KOPT-K1 (cell line): ENCODE measurements around the gene TCF12.
A peak's percentile ranks its signal among the peaks of the same experiment; 100 is the strongest.

Experiments used
- H3K27ac ChIP-seq: fragments of 200-600 bp; sonication (generic); 2 replicates; pipeline ENCODE4 v1.5.1; 2016; ENCODE audit warnings: antibody characterized with exemption, mild to moderate bottlenecking, low read depth, low read length; ENCODE audit not compliant: poor library complexity, severe bottlenecking
- H3K36me3 ChIP-seq: fragments of 200-600 bp; sonication (generic); 2 replicates; pipeline ENCODE4 v1.5.1; 2017; ENCODE audit warnings: antibody characterized with exemption, mild to moderate bottlenecking, low read length, moderate library complexity; ENCODE audit not compliant: insufficient read depth
- H3K9me3 ChIP-seq: fragments of 200-600 bp; sonication (generic); 2 replicates; pipeline ENCODE4 v1.5.1; 2017; ENCODE audit warnings: antibody characterized with exemption, low read length, mild to moderate bottlenecking; ENCODE audit not compliant: insufficient read depth, poor library complexity, severe bottlenecking

TCF12 gene

DNA sequence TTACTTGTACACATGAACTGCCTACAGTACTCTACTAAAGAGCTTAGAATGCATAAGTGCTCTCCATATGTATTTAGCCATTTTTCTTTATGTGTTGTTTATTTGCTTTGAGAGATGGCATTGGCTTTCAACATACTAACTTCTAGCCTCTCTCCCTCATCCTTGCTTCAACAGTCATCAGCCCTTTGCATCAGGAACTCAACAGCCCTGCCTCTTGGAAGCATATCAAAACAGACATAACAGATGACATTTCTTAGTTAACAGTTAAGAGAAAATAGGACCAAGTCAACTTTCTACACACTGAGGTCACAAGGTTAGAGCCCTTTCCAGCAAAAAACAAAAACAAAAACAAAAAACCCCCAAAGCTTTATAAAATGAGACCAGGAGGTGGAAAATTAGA lies 145.6 kb downstream of the TCF12 start:
- no peaks in the 10 kb centered on the region for H3K9me3 ChIP-seq
- peaks cover 29% of the 10 kb centered on the region; the same call in 1 of the 2 replicates for H3K36me3 ChIP-seq
- no peak overlapping the region for H3K27ac ChIP-seq

GRCh38 chr15:57069423-57069822 lies 151.0 kb downstream of the TCF12 start:
- Histone ChIP-seq H3K9me3 (no peaks in the 10 kb centered on the region), H3K36me3 (peaks cover 18% of the 10 kb centered on the region; the same call in 1 of the 2 replicates), H3K27ac (no peak overlapping the region)

DNA sequence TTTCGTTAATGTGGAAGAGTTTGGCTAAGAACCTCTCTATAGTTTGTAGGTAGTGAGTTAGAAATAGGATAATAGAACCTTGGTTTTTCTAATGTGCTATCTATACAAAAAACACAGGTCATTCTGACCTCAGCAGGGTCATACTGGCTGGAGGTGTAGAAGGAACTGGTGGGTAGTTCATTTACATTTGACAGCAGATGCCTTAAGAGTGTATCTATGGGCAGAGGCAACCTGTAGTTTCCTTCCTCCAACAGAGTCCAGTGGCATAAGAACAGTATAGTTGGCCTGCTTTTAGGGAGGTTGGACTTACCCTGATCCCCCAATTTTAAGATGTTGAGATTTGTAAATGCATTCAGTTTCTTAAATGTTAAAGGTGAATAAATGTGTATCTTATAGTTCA lies 152.2 kb downstream of the TCF12 start:
- H3K9me3 ChIP-seq, result no peaks in the 10 kb centered on the region
- no peak overlapping the region for H3K27ac ChIP-seq
- peaks cover 8% of the 10 kb centered on the region; the same call in 1 of the 2 replicates for H3K36me3 ChIP-seq

- Histone ChIP-seq H3K36me3 (no peaks in the 10 kb centered on the region; the same call in 1 of the 2 replicates), H3K27ac (peak overlapping the region; percentile 57), H3K9me3 (no peaks in the 10 kb centered on the region)
Measured at GRCh38 chr15:57079446-57079845, 161.0 kb downstream of the TCF12 start.

GRCh38 chr15:57079931-57080620 lies 161.6 kb downstream of the TCF12 start:
- Histone ChIP-seq H3K9me3 (no peaks in the 10 kb centered on the region), H3K36me3 (no peaks in the 10 kb centered on the region; the same call in 1 of the 2 replicates), H3K27ac (peak overlapping the region; percentile 57)

GRCh38 chr15:57082054-57082728 lies 163.7 kb downstream of the TCF12 start:
- Histone ChIP-seq H3K9me3 (no peaks in the 10 kb centered on the region), H3K36me3 (no peaks in the 10 kb centered on the region; the same call in 1 of the 2 replicates), H3K27ac (no peak overlapping the region)

DNA sequence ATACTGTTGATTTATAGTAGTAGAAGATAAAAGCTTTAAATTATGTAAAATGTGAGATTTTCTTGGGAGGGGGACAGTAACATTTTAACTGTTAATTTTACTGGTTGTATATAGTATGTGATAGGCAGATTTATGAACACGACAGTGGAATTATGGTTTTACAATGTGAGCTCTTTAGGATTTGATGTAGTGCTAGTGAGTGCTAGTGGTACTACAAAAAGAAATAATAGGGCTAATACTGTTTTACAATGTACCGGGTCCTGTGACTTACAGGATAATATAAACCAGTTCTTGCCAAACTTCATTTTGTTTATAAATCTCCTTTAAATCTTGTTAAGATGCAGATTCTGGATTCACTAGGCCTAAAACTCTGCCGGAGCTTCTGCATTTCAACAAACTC lies 165.7 kb downstream of the TCF12 start:
- H3K27ac ChIP-seq, result no peak overlapping the region
- H3K36me3 ChIP-seq, result no peaks in the 10 kb centered on the region
- H3K9me3 ChIP-seq, result no peaks in the 10 kb centered on the region

GRCh38 chr15:57085267-57085666 lies 166.8 kb downstream of the TCF12 start:
- H3K27ac ChIP-seq, result no peak overlapping the region
- no peaks in the 10 kb centered on the region for H3K36me3 ChIP-seq
- no peaks in the 10 kb centered on the region for H3K9me3 ChIP-seq

DNA sequence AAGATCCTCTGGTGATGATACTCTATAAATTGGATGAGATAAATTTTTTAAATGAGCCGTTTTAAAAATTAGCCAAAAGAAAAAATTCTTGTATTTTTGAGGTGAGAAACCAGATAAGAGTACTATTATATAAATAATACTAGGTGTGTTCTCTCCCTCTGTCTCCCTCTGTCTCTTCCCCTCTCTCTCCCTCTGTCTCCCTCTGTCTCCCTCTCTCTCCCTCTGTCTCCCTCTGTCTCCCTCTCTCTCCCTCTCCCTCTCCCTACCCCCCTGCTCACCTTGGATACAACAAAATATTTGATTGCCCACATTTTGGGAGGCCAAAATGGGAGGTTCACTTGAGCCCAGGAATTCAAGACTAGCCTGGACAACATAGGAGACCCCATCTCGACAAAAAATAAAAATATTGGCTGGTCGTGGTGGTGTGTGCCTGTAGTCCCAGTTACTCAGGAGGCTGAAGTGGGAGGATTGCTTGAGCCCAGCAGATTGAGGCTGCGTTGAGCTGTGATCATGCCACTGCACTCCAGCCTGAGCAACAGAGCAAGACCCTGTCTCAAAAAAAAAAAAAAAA lies 168.5 kb downstream of the TCF12 start:
- Histone ChIP-seq H3K9me3 (no peaks in the 10 kb centered on the region), H3K27ac (no peak overlapping the region), H3K36me3 (no peaks in the 10 kb centered on the region)

DNA sequence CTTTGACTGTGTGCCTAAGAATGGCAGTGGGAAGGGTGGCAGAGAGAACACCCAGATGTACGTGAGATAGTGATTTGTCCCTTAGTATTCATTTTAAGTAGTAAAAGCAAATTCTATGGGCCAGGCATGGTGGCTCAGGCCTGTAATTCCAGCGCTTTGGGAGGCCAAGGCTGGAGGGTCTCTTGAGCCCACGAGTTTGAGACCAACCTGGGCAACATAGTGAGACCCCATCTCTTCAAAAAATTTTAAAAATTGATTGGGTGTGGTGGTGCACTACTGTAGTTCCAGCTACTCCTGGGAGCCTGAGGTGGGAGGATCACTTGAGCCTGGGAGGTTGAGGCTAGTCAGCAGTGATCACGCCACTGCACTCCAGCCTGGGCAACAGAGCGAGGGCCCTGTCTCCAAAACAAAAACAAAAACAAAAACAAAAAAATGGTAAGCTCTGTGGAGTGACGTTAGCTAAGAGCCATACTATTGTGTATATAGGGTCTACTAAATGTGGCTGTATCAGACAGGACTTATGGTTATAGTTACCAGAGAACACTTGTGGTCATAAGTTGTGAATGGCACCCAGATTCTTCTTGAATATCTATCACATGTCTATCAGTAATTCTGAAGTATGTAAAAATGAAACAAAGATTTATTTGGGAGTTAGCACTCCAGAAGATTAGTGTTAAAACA lies 171.5 kb downstream of the TCF12 start:
- H3K9me3 ChIP-seq, result no peaks in the 10 kb centered on the region
- peaks cover 20% of the 10 kb centered on the region for H3K36me3 ChIP-seq
- H3K27ac ChIP-seq, result no peak overlapping the region

- Histone ChIP-seq H3K27ac (no peak overlapping the region), H3K36me3 (peaks cover 23% of the 10 kb centered on the region), H3K9me3 (no peaks in the 10 kb centered on the region)
Measured at GRCh38 chr15:57090496-57090859, 172.0 kb downstream of the TCF12 start.

GRCh38 chr15:57091636-57092035 lies 173.2 kb downstream of the TCF12 start:
- Histone ChIP-seq H3K36me3 (peaks cover 23% of the 10 kb centered on the region), H3K9me3 (no peaks in the 10 kb centered on the region), H3K27ac (peak overlapping the region; percentile 32)

DNA sequence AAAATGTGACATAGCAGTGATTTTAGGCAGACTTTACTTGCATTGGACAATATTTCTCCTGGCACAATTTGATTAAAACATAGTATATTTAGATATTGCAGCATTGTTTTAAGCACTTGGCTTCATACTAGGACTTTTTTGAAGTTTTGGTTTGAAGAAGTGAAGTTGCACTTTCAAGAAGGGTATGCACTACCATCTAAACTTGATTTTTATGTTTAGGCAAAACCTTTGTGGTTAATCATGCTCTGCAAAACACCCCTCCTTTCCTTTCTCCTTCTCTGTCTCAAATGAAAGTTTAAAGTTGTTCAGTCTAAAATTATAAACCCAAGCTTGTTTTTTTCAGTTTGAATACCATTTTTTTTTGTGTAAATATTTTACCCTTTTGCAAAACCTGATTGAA lies 173.8 kb downstream of the TCF12 start:
- peak overlapping the region; percentile 46 for H3K27ac ChIP-seq
- H3K36me3 ChIP-seq, result peaks cover 23% of the 10 kb centered on the region
- H3K9me3 ChIP-seq, result no peaks in the 10 kb centered on the region

GRCh38 chr15:57094321-57095257 lies 176.1 kb downstream of the TCF12 start:
- Histone ChIP-seq H3K27ac (no peak overlapping the region), H3K9me3 (no peaks in the 10 kb centered on the region), H3K36me3 (peaks cover 23% of the 10 kb centered on the region)
